SHP77 treated with DMSO at 0.1 percent for 48 hours (cell line): ENCODE measurements around the gene FTO.

ENCODE experiments used
- DNase-seq: peaks from one replicate; lab custom pipeline; 2025; lab: John Stamatoyannopoulos, UW

FTO gene

DNA sequence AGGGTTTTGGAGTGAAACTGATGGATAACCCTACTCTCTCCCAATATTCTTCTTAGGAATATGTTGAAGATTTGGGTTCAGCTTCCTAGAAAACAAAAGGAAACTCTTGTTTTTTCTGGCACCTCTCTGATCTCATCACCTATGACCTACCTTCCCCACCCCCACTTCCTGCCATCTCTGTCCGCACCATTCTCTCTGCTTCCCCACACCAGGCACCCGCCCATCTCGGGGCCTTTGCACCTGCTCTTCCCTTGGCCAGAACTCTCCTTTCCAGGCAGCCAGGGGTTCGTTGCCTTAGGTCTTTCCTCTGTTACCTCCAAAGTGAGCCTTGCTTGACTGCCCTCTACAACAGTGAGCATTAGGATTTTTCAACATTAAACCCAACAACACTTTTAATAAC is 423.0 kb downstream of the FTO start:
- no peak for DNase-seq

DNA sequence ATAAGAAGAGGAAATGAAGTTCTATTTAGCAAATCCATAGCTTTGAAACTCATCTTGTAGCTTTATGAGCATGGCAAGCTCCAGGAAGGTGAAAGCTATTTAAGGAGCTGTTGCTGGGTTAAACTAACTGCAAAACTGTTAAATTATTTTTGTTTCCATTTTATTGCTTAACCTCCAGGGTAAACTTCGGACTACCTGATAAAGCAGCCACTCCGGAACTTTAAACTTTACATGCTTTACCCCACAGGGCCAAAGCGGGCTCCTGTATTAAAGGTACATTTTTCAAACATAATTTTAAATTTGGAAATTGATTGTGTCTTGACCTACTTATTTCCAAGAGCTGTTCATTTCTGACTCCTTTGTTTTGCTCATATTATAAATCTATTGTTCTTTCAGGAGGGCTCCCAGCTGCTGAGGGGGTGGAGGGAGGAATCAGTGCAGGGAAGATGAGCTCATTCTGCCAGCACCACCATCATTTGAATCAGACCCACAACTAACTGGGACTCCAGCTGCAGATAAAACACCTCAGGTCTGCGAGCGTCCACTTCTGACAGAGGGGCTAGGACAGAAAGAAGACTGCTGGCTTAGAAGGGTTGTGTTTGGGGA is 424.8 kb downstream of the FTO start:
- no peak for DNase-seq

DNA sequence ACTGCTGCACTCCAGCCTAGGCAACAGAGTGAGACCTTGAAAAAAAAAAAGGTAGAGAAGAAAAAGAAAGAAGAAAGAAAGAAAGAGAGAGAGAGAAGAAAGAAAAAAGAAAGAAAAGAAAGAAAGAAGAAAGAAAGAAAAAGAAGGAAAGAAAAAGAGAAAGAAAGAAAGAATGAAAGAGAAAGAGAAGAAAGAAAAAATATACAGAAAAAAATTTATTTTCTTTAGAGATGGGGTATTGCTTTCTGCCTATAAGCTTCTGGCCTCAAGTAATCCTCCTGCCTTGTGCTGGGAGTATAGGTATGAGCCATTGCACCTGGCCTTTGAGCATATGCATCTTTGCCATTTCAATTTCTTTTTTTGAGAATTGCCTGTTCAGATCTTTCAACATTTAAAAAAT is 425.9 kb downstream of the FTO start:
- no peak for DNase-seq

GRCh38 chr16:54135361-54136275 is 431.7 kb downstream of the FTO start:
- DNase-seq = no peak

GRCh38 chr16:54136276-54136625 is 432.3 kb downstream of the FTO start:
- no peak for DNase-seq

DNA sequence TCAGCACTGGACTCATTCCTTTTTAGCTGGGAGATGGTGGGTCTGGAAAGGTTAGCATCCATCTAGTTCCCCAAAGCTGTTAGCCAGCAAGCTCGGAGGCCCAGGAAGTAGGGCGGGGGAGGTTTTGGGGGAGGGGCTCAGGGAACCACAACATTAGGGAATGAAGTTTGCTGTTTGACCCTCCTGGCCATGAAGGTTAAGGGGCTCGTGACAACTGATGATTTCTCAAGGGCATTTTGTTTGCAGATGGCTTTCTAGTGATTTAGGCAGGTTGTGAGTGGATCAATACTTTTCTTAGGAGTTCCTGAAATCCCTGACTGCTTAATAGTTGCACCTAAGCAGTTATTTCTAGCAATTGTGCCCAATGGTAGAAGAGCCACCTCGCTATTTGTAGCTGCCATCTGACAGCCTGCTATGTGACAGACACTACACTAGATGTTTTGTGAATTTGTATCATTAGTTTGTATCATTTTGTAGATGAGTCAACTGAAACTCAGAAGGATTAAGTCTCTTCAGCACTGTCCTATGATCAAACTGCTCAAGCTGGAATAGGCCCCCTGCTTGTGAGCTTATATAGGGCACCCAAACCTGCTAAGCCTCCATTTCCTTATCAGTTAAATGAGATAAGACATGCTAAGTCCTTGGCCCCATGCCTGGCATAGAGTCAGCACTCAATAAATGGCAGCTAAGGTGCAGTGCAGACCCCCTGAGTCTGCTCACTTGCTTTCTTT is 436.3 kb downstream of the FTO start:
- no peak for DNase-seq

GRCh38 chr16:54140788-54141136 is 436.8 kb downstream of the FTO start:
- no peak for DNase-seq

DNA sequence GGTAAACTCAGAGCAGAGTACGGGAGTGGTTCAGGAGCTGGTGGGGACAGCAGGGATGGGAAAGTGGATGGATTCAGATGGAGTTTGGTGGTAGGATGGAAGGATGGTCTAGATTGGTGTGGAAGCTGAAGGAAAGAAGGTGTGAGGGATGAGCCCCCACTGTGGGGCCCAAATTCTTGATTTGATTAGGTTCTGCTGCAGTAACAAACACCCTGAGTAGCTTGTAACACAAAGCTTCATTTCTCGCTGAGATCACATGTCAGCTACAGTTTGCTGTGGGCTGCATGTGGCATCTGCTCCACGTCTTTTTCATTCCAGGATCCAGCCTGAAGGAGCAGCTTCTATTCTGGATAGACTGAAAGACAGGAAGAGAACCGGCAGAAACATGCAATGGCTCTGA is 438.8 kb downstream of the FTO start:
- no peak for DNase-seq

- no peak for DNase-seq
Measured at GRCh38 chr16:54143410-54143809, 439.5 kb downstream of the FTO start.

- no peak for DNase-seq
Measured at GRCh38 chr16:54143934-54144571, 440.1 kb downstream of the FTO start.

DNA sequence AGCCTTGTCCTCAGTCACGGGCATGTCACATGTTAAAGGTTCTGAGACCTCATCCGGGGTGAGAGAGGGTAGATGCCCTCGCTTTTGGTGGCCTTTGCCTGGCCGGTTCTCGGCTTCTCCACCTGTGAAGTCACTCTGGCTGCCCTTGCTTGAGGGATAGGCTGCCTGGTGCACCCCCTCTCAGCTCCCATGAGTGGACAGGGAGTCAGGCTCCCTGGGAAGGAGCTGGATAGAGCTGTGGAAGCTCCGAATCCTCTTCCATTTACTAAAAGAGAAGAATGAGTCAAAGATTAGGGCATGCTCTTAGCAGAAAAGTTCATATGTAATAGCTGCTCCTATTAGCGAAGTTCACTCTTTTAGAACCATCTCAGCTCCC is 440.6 kb downstream of the FTO start:
- DNase-seq = no peak

- no peak for DNase-seq
Measured at GRCh38 chr16:54145881-54146280, 441.9 kb downstream of the FTO start.

GRCh38 chr16:54148974-54149373 is 445.0 kb downstream of the FTO start:
- DNase-seq = no peak

DNA sequence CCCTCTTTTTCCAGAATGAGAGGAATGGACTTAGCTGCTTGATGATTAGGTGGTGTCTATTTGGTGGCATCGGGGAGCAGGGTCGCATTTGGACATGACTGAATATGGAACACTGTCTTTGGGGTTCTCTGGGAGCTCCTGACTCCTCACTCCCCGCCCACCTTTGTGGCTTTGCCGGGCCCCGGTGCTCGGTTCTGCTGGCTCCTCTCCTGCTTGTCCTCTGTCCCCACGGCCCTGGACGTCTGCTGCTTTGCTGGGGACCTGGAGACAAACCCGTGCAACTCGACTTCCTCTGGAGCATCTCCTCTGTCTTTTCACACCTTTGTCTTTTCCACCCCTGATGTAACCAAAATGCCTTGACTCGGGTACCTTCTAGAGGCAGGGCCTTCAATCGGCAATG is 446.9 kb downstream of the FTO start:
- no peak for DNase-seq

GRCh38 chr16:54152362-54153239 is 448.6 kb downstream of the FTO start:
- no peak for DNase-seq

DNA sequence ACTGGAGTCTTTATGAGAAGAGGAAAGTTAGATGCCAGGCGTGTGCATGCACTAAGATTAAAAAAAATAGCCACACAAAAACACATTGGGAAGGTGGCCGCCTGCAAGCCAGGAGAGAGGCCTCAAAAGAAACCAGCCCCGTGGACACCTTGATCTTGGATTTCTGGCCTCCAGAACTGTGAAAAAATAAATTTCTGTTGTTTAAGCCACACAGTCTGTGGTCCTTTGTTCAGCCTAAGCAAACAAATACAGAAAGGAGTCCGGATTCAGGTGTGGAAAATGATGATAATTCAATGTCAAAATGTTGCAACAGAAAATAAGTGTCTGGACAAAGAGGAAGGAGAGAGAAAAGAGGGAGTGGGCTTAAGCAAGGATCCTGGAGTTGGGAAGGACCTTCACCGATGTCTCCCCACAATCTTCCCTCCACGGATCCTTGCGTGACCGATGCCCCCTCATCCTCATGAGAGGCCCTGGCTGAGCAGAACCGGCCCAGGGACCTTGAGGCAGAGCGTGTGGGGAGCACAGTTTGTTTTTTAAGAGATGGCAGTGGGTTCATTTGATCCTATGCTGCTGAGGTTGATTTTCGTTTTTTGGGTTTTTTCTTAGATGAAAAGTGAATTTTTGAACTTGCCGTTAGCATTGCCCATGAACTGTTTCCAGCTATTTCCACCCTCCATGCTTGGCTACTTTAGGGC is 449.4 kb downstream of the FTO start:
- no peak for DNase-seq

DNA sequence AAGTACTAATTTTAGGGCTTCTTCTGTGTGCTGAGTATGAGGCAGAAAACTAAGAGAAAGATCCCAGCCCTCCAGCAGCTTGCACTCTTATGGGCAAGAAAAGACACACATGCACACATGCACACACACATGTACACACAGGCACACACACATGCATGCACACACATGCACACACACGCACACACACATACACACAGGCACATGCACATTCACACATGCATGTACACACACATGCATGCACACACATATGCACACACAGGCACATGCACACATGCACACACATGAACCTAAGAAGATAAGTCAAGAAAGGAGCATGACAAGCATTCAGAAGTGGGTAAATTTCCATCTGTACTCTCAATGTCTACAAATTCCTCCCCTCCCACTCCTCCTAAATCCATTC is 452.4 kb downstream of the FTO start:
- no peak for DNase-seq

GRCh38 chr16:54158986-54159385 is 455.0 kb downstream of the FTO start:
- no peak for DNase-seq

DNA sequence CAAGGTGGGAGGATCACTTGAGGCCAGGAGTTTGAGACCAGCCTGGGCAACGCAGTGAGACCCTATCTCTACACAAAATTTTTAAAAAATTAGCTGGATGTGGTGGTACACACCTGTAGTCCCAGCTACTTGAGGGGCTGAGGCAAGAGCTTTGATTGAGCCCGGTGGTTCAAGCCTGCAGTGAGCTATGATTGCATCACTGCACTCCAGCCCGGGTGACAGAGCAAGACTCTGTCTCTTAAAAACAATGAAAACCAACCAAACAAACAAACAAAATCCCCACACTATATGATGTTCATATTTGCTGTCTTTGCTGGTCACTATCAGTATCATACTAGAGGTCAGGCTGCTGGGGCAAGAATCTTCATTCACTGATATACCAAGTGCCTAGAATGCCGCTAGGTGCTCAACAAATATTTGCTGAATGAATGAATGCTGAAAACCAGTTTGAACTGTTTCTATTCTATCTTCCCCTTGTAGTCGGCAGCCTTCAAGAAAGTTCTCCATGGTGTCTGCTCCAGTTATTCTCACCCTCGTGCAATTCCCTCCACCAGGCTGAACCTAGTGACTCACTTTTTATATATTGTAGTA is 455.6 kb downstream of the FTO start:
- DNase-seq = no peak

DNA sequence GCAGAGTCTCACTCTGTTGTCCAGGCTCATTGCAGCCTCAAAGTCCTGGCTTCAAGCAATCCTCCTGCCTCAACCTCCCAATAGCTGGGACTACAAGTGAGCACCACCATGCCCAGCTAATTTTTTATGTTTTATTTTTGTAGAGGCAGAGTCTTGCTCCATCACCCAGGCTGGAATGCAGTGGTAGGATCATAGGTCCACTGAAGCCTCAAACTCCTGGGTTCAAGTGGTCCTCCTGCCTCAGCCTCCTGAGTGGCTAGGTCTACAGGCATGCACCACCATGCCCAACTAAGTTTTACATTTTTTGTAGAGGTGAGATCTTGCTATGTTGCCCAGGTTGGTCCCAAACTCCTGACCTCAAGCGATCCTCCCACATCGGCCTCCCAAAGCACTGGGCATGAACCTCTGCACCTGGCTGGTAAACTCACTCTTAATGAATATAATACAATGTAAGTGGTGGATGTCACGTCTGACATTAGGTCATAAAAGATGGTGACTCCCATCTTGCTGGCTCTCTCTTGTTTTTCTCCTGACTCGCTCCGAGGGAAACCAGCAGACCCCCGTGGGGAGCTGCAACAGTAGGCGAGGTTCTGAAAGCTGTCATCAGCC is 456.4 kb downstream of the FTO start:
- no peak for DNase-seq
